Ishikawa (cell line): Measurements from ENCODE around the gene HOXD12.

Experiments used
- CEBPB ChIP-seq: IDR thresholded peaks from 2 replicates; pipeline ENCODE4 v1.6.1; 2012
- EP300 ChIP-seq: IDR thresholded peaks from 2 replicates; pipeline ENCODE4 v1.6.1; 2012; ENCODE audit warnings: borderline replicate concordance
- NFIC ChIP-seq: IDR thresholded peaks from 2 replicates; pipeline ENCODE4 v1.6.1; 2012
- RAD21 ChIP-seq: IDR thresholded peaks from 2 replicates; pipeline ENCODE4 v1.6.1; 2012; ENCODE audit warnings: low read depth
- TAF1 ChIP-seq: IDR thresholded peaks from 2 replicates; pipeline ENCODE4 v1.6.1; 2012; ENCODE audit warnings: low read depth, mild to moderate bottlenecking
- TCF12 ChIP-seq: IDR thresholded peaks from 2 replicates; pipeline ENCODE4 v1.6.1; 2012; ENCODE audit warnings: low read depth
- TEAD4 ChIP-seq: IDR thresholded peaks from 2 replicates; pipeline ENCODE4 v1.6.1; 2012
- YY1 ChIP-seq: IDR thresholded peaks from 2 replicates; pipeline ENCODE4 v1.6.1; 2012; ENCODE audit warnings: low read depth
- ZBTB7A ChIP-seq: IDR thresholded peaks from 2 replicates; pipeline ENCODE4 v1.6.1; 2012; ENCODE audit warnings: low read depth
- TF ChIP-seq, protein P1 (sequence below): IDR thresholded peaks from 2 replicates; pipeline ENCODE4 v1.6.1; 2012
- TF ChIP-seq, protein P2 (sequence below): IDR thresholded peaks from 2 replicates; pipeline ENCODE4 v1.6.1; 2012; ENCODE audit warnings: low read depth, mild to moderate bottlenecking
- TF ChIP-seq, protein P3 (sequence below): IDR thresholded peaks from 2 replicates; pipeline ENCODE4 v1.6.1; 2012

DNA sequence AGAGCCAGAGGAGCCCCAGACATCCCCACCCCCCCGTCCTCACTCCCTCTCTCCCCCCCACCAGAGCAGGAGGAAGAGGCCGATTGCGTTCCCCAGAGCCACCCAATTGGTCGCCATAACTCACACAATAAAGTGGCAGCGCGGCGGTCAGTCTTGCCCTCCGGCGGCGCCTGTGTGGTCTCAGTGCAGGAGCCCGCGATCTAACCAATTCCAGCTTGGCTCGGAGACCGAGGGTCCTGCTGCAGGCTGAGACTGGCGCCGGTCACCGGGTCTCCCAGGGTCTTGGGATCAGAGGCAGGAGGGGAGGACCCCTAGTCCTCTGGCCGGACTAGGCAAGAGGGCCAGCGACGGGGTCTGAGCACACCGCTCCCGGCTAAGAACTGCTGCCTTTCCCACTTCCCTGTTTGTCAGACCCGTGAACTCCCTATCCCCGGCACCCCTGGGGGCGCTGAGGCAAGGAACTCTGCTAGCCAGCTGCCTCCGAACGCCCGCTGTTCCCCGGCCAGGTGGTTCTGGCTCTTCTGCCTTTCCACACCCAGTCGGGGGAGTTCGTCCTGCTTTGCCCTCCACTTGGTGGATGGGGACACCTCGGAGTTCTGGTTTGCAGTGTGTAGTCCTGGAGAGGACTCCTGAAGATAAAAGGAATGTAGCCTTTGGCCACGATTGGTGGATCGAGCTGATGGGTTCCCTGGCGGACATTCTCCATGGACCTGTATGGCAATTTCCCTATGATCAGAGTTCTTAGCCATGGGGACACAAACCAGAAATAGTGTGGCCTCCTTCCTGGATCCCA, 1.0 kb upstream of the HOXD12 start:
- no peak for TF ChIP-seq TAF1
- TF ChIP-seq, protein P1, sequence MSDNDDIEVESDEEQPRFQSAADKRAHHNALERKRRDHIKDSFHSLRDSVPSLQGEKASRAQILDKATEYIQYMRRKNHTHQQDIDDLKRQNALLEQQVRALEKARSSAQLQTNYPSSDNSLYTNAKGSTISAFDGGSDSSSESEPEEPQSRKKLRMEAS, result no peak
- TF ChIP-seq RAD21, result no peak
- TF ChIP-seq EP300, result no peak
- no peak for TF ChIP-seq YY1
- TF ChIP-seq, protein P2, sequence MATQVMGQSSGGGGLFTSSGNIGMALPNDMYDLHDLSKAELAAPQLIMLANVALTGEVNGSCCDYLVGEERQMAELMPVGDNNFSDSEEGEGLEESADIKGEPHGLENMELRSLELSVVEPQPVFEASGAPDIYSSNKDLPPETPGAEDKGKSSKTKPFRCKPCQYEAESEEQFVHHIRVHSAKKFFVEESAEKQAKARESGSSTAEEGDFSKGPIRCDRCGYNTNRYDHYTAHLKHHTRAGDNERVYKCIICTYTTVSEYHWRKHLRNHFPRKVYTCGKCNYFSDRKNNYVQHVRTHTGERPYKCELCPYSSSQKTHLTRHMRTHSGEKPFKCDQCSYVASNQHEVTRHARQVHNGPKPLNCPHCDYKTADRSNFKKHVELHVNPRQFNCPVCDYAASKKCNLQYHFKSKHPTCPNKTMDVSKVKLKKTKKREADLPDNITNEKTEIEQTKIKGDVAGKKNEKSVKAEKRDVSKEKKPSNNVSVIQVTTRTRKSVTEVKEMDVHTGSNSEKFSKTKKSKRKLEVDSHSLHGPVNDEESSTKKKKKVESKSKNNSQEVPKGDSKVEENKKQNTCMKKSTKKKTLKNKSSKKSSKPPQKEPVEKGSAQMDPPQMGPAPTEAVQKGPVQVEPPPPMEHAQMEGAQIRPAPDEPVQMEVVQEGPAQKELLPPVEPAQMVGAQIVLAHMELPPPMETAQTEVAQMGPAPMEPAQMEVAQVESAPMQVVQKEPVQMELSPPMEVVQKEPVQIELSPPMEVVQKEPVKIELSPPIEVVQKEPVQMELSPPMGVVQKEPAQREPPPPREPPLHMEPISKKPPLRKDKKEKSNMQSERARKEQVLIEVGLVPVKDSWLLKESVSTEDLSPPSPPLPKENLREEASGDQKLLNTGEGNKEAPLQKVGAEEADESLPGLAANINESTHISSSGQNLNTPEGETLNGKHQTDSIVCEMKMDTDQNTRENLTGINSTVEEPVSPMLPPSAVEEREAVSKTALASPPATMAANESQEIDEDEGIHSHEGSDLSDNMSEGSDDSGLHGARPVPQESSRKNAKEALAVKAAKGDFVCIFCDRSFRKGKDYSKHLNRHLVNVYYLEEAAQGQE, result no peak
- no peak for TF ChIP-seq CEBPB
- TF ChIP-seq, protein P3, sequence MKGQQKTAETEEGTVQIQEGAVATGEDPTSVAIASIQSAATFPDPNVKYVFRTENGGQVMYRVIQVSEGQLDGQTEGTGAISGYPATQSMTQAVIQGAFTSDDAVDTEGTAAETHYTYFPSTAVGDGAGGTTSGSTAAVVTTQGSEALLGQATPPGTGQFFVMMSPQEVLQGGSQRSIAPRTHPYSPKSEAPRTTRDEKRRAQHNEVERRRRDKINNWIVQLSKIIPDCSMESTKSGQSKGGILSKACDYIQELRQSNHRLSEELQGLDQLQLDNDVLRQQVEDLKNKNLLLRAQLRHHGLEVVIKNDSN, result no peak
- no peak for TF ChIP-seq ZBTB7A
- no peak for TF ChIP-seq NFIC
- TF ChIP-seq TEAD4, result no peak
- TF ChIP-seq TCF12, result no peak
